Ishikawa (cell line): Measurements from ENCODE around the gene PPP1R27.

Experiments used
- CEBPB ChIP-seq: IDR thresholded peaks from 2 replicates; pipeline ENCODE4 v1.6.1; 2012
- CREB1 ChIP-seq: IDR thresholded peaks from 2 replicates; pipeline ENCODE4 v1.6.1; 2012; ENCODE audit warnings: low read depth
- EGR1 ChIP-seq: IDR thresholded peaks from 2 replicates; pipeline ENCODE4 v1.6.1; 2012
- EP300 ChIP-seq: IDR thresholded peaks from 2 replicates; pipeline ENCODE4 v1.6.1; 2012; ENCODE audit warnings: borderline replicate concordance
- MAX ChIP-seq: IDR thresholded peaks from 2 replicates; pipeline ENCODE4 v1.6.1; 2012
- RAD21 ChIP-seq: IDR thresholded peaks from 2 replicates; pipeline ENCODE4 v1.6.1; 2012; ENCODE audit warnings: low read depth
- TAF1 ChIP-seq: IDR thresholded peaks from 2 replicates; pipeline ENCODE4 v1.6.1; 2012; ENCODE audit warnings: low read depth, mild to moderate bottlenecking
- TCF12 ChIP-seq: IDR thresholded peaks from 2 replicates; pipeline ENCODE4 v1.6.1; 2012; ENCODE audit warnings: low read depth
- USF1 ChIP-seq: IDR thresholded peaks from 2 replicates; pipeline ENCODE4 v1.6.1; 2012
- YY1 ChIP-seq: IDR thresholded peaks from 2 replicates; pipeline ENCODE4 v1.6.1; 2012; ENCODE audit warnings: low read depth
- TF ChIP-seq, protein P1 (sequence below): IDR thresholded peaks from 2 replicates; pipeline ENCODE4 v1.6.1; 2012; ENCODE audit warnings: low read depth, mild to moderate bottlenecking

- TF ChIP-seq MAX, result no peak
- TF ChIP-seq TCF12, result no peak; the same call in 1 of the 2 replicates
- no peak for TF ChIP-seq CREB1
- TF ChIP-seq RAD21, result no peak
- no peak for TF ChIP-seq EP300
- TF ChIP-seq CEBPB, result no peak
- TF ChIP-seq USF1, result no peak
- TF ChIP-seq YY1, result no peak
- TF ChIP-seq, protein P1, sequence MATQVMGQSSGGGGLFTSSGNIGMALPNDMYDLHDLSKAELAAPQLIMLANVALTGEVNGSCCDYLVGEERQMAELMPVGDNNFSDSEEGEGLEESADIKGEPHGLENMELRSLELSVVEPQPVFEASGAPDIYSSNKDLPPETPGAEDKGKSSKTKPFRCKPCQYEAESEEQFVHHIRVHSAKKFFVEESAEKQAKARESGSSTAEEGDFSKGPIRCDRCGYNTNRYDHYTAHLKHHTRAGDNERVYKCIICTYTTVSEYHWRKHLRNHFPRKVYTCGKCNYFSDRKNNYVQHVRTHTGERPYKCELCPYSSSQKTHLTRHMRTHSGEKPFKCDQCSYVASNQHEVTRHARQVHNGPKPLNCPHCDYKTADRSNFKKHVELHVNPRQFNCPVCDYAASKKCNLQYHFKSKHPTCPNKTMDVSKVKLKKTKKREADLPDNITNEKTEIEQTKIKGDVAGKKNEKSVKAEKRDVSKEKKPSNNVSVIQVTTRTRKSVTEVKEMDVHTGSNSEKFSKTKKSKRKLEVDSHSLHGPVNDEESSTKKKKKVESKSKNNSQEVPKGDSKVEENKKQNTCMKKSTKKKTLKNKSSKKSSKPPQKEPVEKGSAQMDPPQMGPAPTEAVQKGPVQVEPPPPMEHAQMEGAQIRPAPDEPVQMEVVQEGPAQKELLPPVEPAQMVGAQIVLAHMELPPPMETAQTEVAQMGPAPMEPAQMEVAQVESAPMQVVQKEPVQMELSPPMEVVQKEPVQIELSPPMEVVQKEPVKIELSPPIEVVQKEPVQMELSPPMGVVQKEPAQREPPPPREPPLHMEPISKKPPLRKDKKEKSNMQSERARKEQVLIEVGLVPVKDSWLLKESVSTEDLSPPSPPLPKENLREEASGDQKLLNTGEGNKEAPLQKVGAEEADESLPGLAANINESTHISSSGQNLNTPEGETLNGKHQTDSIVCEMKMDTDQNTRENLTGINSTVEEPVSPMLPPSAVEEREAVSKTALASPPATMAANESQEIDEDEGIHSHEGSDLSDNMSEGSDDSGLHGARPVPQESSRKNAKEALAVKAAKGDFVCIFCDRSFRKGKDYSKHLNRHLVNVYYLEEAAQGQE, result no peak
- TF ChIP-seq EGR1, result no peak
- TF ChIP-seq TAF1, result no peak
These were observed 31.8 kb upstream of the PPP1R27 start for GRCh38 chr17:81866440-81867169.
